ENCODE results near the gene RNF130. TPM values are rescaled to one million over a fixed set of nuclear protein-coding genes. Genes with fewer than 3 reads are reported as not detected.

The RNF130 gene
- total RNA-seq, 3 donors from 2014 or later = 36.1 to 75.7 (median 56.1) TPM

DNA sequence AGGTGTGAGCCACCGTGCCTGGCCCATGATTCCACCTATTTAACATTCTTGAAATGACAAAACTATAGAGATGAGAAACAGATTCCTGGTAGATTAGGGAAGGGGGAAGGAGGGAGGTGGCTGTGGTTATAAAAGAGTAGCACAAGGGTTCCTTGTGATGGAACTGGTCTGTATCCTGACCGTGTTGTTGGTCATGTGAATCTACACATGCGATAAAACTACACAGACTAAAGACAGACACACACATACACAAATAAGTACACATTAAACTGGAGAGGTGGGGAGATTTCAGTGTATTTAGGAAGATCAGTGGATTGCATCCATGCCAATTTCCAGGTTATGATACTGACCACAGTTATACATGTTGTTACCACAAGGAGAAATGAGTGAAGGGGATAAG is 60.9 kb downstream of the RNF130 start:
- no peak for ATAC-seq
- no peak for TF ChIP-seq CTCF (IDR thresholded peaks at IDR 0.05)
- intact Hi-C loops (cut with DNase I, micrococcal nuclease) = no loop called here

DNA sequence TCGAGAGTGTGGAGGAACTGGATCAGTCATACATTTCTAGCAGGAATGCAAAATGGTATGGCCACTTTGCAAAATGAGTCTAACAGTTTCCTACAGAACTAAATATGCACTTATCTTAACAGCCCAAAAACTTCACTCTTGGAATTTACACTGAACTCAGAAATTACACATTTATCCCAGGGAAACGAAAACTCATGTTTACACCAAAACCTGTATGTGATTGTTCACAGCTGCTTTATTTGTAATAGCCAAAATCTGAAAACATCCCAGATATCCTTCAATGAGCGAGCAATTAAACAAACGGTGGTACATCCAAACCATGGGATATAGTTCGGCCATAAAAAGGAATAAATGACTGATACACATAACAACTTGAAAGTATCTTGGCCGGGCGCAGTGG is 62.0 kb downstream of the RNF130 start:
- Histone ChIP-seq H3K9me3 (no peaks in the 10 kb centered on the region), H3K4me1 (ENCODE audit: low read depth) (no peaks in the 10 kb centered on the region), H3K36me3 (ENCODE audit: low read depth) (no peaks in the 10 kb centered on the region), H3K4me3 (no peak overlapping the region)
- ATAC-seq = no peak
- TF ChIP-seq CTCF (IDR thresholded peaks at IDR 0.05) = no peak
- intact Hi-C loops (cut with DNase I, micrococcal nuclease) = no loop called here
- no peak for DNase-seq

More for the DNA sequence above, 60.9 kb downstream of the RNF130 start:
- Histone ChIP-seq H3K4me1 (ENCODE audit: low read depth) (no peaks in the 10 kb centered on the region), H3K36me3 (ENCODE audit: low read depth) (no peaks in the 10 kb centered on the region), H3K9me3 (no peaks in the 10 kb centered on the region), H3K4me3 (no peak overlapping the region)
- DNase-seq = no peak

GRCh38 chr5:180008433-180008832 is 63.1 kb downstream of the RNF130 start:
- Histone ChIP-seq H3K9me3 (no peaks in the 10 kb centered on the region), H3K4me1 (ENCODE audit: low read depth) (no peaks in the 10 kb centered on the region), H3K36me3 (ENCODE audit: low read depth) (no peaks in the 10 kb centered on the region), H3K4me3 (no peak overlapping the region)
- intact Hi-C loops (cut with DNase I, micrococcal nuclease) = no loop called here
- no peak for TF ChIP-seq CTCF (IDR thresholded peaks at IDR 0.05)
- no peak for DNase-seq
- no peak for ATAC-seq

DNA sequence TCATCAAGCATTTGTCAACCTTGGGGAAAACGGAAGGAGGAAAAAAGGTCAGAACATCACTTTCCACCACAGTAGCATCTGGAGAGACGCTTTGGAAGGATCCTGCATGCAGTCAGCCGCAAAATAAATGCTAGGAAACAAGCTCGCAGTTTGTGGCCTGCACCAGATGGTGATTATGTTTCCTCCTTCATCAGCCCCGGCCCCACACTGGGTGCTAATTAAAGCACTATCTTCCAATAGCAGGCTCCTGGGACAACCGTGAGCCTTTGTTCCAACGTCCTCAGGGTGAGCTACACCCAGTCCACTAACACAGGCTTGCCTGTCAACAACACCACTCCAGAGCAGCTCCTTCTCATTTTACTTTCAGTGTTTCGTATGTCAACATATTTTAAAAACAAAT is 64.0 kb downstream of the RNF130 start:
- TF ChIP-seq CTCF (IDR thresholded peaks at IDR 0.05) = no peak
- ATAC-seq = no peak
- Histone ChIP-seq H3K4me1 (ENCODE audit: low read depth) (no peaks in the 10 kb centered on the region), H3K36me3 (ENCODE audit: low read depth) (no peaks in the 10 kb centered on the region), H3K4me3 (no peak overlapping the region), H3K9me3 (no peaks in the 10 kb centered on the region)
- intact Hi-C loops (cut with DNase I, micrococcal nuclease) = no loop called here
- no peak for DNase-seq

- no peaks in the 10 kb centered on the region for H3K36me3 ChIP-seq (ENCODE audit: low read depth)
- no peak overlapping the region for H3K4me3 ChIP-seq
- intact Hi-C loops (cut with DNase I, micrococcal nuclease) = no loop called here
- no peaks in the 10 kb centered on the region for H3K9me3 ChIP-seq
- DNase-seq (no peak), ATAC-seq (no peak)
- no peaks in the 10 kb centered on the region for H3K4me1 ChIP-seq (ENCODE audit: low read depth)
- no peak for TF ChIP-seq CTCF (IDR thresholded peaks at IDR 0.05)
Observed at GRCh38 chr5:180006141-180006540, 65.4 kb downstream of the RNF130 start.

DNA sequence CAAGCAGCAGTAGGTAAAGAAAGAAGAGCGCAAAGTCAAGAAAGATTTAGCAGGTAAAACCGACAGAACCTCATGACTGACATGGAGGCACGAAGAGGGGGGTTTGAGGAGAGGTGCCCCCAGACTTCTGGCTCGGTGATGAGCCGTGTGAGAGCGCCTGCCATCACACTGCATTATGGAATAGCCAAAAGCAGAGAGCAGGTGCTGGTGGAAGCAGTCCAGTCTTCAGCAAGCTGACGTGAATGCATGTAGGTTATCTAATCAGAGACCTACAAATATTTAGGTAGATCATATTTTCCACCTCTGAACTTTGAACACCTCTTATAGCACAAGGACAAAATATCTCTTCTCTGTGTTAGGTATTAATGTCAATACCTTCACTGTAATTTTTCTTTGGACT is 68.4 kb downstream of the RNF130 start:
- Histone ChIP-seq H3K9me3 (no peaks in the 10 kb centered on the region), H3K36me3 (ENCODE audit: low read depth) (no peaks in the 10 kb centered on the region), H3K4me1 (ENCODE audit: low read depth) (no peaks in the 10 kb centered on the region), H3K4me3 (no peak overlapping the region)
- no peak for DNase-seq
- ATAC-seq = no peak
- intact Hi-C loops (cut with DNase I, micrococcal nuclease) = no loop called here
- no peak for TF ChIP-seq CTCF (IDR thresholded peaks at IDR 0.05)
